Parathyroid adenoma (tissue), 2 donors: ENCODE results near the gene DCN.
A peak's percentile ranks its signal among the peaks of the same experiment; 100 is the strongest.

Experiments used
- H2AFZ ChIP-seq: fragments of 300-600 bp; sonication (generic); one replicate; pipeline ENCODE4 v1.7.0; 2017; ENCODE audit warnings: antibody characterized with exemption, mild to moderate bottlenecking
- H3K27ac ChIP-seq: fragments of 300-600 bp; sonication (generic); one replicate; pipeline ENCODE4 v1.7.0; 2017
- H3K27me3 ChIP-seq: fragments of 300-600 bp; sonication (generic); one replicate; pipeline ENCODE4 v1.7.0; 2017; ENCODE audit warnings: low read length; ENCODE audit not compliant: control insufficient read depth, insufficient read depth
- H3K36me3 ChIP-seq: fragments of 300-600 bp; sonication (generic); one replicate; pipeline ENCODE4 v1.7.0; 2017; ENCODE audit warnings: low read length; ENCODE audit not compliant: control insufficient read depth, insufficient read depth
- H3K4me1 ChIP-seq: fragments of 300-600 bp; sonication (generic); one replicate; pipeline ENCODE4 v1.7.0; 2017; ENCODE audit warnings: control low read depth
- H3K4me2 ChIP-seq: fragments of 300-600 bp; sonication (generic); one replicate; pipeline ENCODE4 v1.7.0; 2017; ENCODE audit warnings: low read length
- H3K4me3 ChIP-seq: fragments of 300-600 bp; sonication (generic); one replicate; pipeline ENCODE4 v1.7.0; 2017; ENCODE audit warnings: low read depth, low read length
- H3K79me2 ChIP-seq: fragments of 300-600 bp; sonication (generic); one replicate; pipeline ENCODE4 v1.7.0; 2017; ENCODE audit warnings: control low read depth
- H3K9ac ChIP-seq: fragments of 300-600 bp; sonication (generic); one replicate; pipeline ENCODE4 v1.7.0; 2017; ENCODE audit warnings: mild to moderate bottlenecking
- H3K9me3 ChIP-seq: fragments of 300-600 bp; sonication (generic); one replicate; pipeline ENCODE4 v1.7.0; 2017; ENCODE audit warnings: low read length; ENCODE audit not compliant: control insufficient read depth
- CTCF ChIP-seq: fragments of 300-600 bp; sonication (generic); IDR thresholded peaks from one replicate; pipeline ENCODE4 v1.7.0; 2017; ENCODE audit warnings: antibody characterized with exemption, mild to moderate bottlenecking
- donor health status: primary hyperparathyroidism.

DCN gene

GRCh38 chr12:91185421-91185820, 2.8 kb upstream of the DCN start:
- Histone ChIP-seq H3K9ac (no peak overlapping the region), H2AFZ (no peak overlapping the region), H3K4me1 (no peaks in the 10 kb centered on the region), H3K9me3 (no peaks in the 10 kb centered on the region), H3K27ac (no peak overlapping the region), H3K79me2 (no peaks in the 10 kb centered on the region), H3K27me3 (no peaks in the 10 kb centered on the region), H3K4me3 (no peak overlapping the region), H3K4me2 (no peak overlapping the region), H3K36me3 (no peaks in the 10 kb centered on the region)
- TF ChIP-seq CTCF = no peak

- H3K36me3 ChIP-seq = no peaks in the 10 kb centered on the region
- no peak overlapping the region for H3K27ac ChIP-seq
- H3K79me2 ChIP-seq = no peaks in the 10 kb centered on the region
- no peaks in the 10 kb centered on the region for H3K4me1 ChIP-seq
- TF ChIP-seq CTCF = no peak
- no peak overlapping the region for H3K9ac ChIP-seq
- H3K27me3 ChIP-seq = no peaks in the 10 kb centered on the region
- no peak overlapping the region for H2AFZ ChIP-seq
- no peak overlapping the region for H3K4me3 ChIP-seq
- no peak overlapping the region for H3K4me2 ChIP-seq
- no peaks in the 10 kb centered on the region for H3K9me3 ChIP-seq
These were observed 934 bp upstream of the DCN start for GRCh38 chr12:91183551-91183950.

- no peak overlapping the region for H3K4me3 ChIP-seq
- H3K27me3 ChIP-seq = no peaks in the 10 kb centered on the region
- no peaks in the 10 kb centered on the region for H3K36me3 ChIP-seq
- H3K79me2 ChIP-seq = no peaks in the 10 kb centered on the region
- no peaks in the 10 kb centered on the region for H3K4me1 ChIP-seq
- peak overlapping the region; percentile 6 for H2AFZ ChIP-seq
- no peak overlapping the region for H3K4me2 ChIP-seq
- H3K9ac ChIP-seq = no peak overlapping the region
- no peak overlapping the region for H3K27ac ChIP-seq
- H3K9me3 ChIP-seq = no peaks in the 10 kb centered on the region
- TF ChIP-seq CTCF = no peak
These were observed 1.8 kb downstream of the DCN start for GRCh38 chr12:91180582-91181395.

GRCh38 chr12:91179966-91180561, 2.6 kb downstream of the DCN start:
- no peak for TF ChIP-seq CTCF

More at GRCh38 chr12:91179966-91180561, 2.6 kb downstream of the DCN start:
- H3K27me3 ChIP-seq = no peaks in the 10 kb centered on the region
- H3K36me3 ChIP-seq = no peaks in the 10 kb centered on the region
- no peaks in the 10 kb centered on the region for H3K9me3 ChIP-seq
- no peaks in the 10 kb centered on the region for H3K79me2 ChIP-seq
- H3K4me3 ChIP-seq = no peak overlapping the region
- H3K4me1 ChIP-seq = no peaks in the 10 kb centered on the region
- H2AFZ ChIP-seq = peak overlapping the region; percentile 6
- H3K9ac ChIP-seq = no peak overlapping the region
- no peak overlapping the region for H3K27ac ChIP-seq
- no peak overlapping the region for H3K4me2 ChIP-seq
